Cardiac fibroblast (primary cell): Measurements from ENCODE around the gene GPR171.

Experiments
- DNase-seq, 2 donors: peaks; one replicate each; pipeline versions ENCODE4 v3.0.0 to v3.0.0-alpha.2; 2010; ENCODE audit warnings: low read depth in 2 of 2
- H3K4me3 ChIP-seq, 2 donors: replicated peaks in 1 of 2; 1 replicate in 1 of 2; 2 replicates in 1 of 2; pipeline ENCODE4 v1.5.1; 2011; ENCODE audit warnings: low read depth in 2 of 2, low read length in 2 of 2, mild to moderate bottlenecking in 2 of 2, moderate library complexity in 1 of 2
- CTCF ChIP-seq: IDR thresholded peaks from one replicate; pipeline ENCODE4 v1.5.1; 2011; ENCODE audit warnings: low read depth, mild to moderate bottlenecking, low read length, inconsistent platforms

Gene GPR171

GRCh38 chr3:151204530-151205402 lies 1.8 kb upstream of the GPR171 start:
- no peak for TF ChIP-seq CTCF
- DNase-seq = no peak
- H3K4me3 ChIP-seq = no peak overlapping the region

- TF ChIP-seq CTCF = no peak
- no peak for DNase-seq
- no peak overlapping the region for H3K4me3 ChIP-seq
These were observed 1.8 kb downstream of the GPR171 start for GRCh38 chr3:151201051-151201730.

- DNase-seq = no peak
- no peak for TF ChIP-seq CTCF
- no peak overlapping the region for H3K4me3 ChIP-seq
These were observed 2.4 kb downstream of the GPR171 start for GRCh38 chr3:151200586-151200985.

GRCh38 chr3:151199554-151200438 lies 3.2 kb downstream of the GPR171 start:
- H3K4me3 ChIP-seq = no peak overlapping the region
- no peak for DNase-seq
- TF ChIP-seq CTCF = no peak

GRCh38 chr3:151198849-151199248 lies 4.2 kb downstream of the GPR171 start:
- no peak for DNase-seq
- H3K4me3 ChIP-seq = no peak overlapping the region
- no peak for TF ChIP-seq CTCF

- TF ChIP-seq CTCF = no peak
- peak in 1 of 2 donors; percentile 46 for DNase-seq
- no peak overlapping the region for H3K4me3 ChIP-seq
These were observed 4.8 kb downstream of the GPR171 start for GRCh38 chr3:151197981-151198767.
